Immature natural killer cell (primary cell): Measurements from ENCODE around the gene PRDX1. TPM values are rescaled to one million over a fixed set of nuclear protein-coding genes. Genes with fewer than 3 reads are reported as not detected.
"Not testable (repeated sequence)": the region's sequence is repeated elsewhere in the genome, so short reads cannot be mapped to it uniquely, and the experiment has no call there.

Experiments
- DNase-seq, 3 donors: peaks; one replicate each; pipeline ENCODE4 v3.0.0; 2022; ENCODE audit warnings: mixed read lengths in 1 of 3
- H3K27ac Mint-ChIP-seq, 6 donors: one replicate each; pipeline ENCODE4 v1.8.0; 2020; ENCODE audit warnings: mixed read lengths in 6 of 6, mild to moderate bottlenecking in 5 of 6, inconsistent platforms in 4 of 6, moderate library complexity in 3 of 6
- H3K27me3 Mint-ChIP-seq, 3 donors: one replicate each; pipeline ENCODE4 v1.8.0; 2020 to 2021; ENCODE audit warnings: low read depth in 3 of 3, mild to moderate bottlenecking in 3 of 3, mixed read lengths in 3 of 3, moderate library complexity in 3 of 3, inconsistent platforms in 1 of 3
- H3K36me3 Mint-ChIP-seq, 3 donors: one replicate each; pipeline ENCODE4 v1.8.0; 2020; ENCODE audit warnings: mixed read lengths in 3 of 3, inconsistent platforms in 2 of 3, mild to moderate bottlenecking in 2 of 3
- H3K4me1 Mint-ChIP-seq, 2 donors: one replicate each; pipeline ENCODE4 v1.8.0; 2020; ENCODE audit warnings: inconsistent platforms in 2 of 2, mild to moderate bottlenecking in 2 of 2, mixed read lengths in 2 of 2, moderate library complexity in 1 of 2
- H3K4me3 Mint-ChIP-seq, 5 donors: one replicate each; pipeline ENCODE4 v1.8.0; 2020; ENCODE audit warnings: mild to moderate bottlenecking in 5 of 5, mixed read lengths in 5 of 5, inconsistent platforms in 3 of 5, moderate library complexity in 3 of 5
- H3K9me3 Mint-ChIP-seq, 6 donors: one replicate each; pipeline ENCODE4 v1.8.0; 2020; ENCODE audit warnings: mild to moderate bottlenecking in 6 of 6, mixed read lengths in 6 of 6, inconsistent platforms in 4 of 6, moderate library complexity in 3 of 6
- polyA plus RNA-seq, 3 donors: library from polyadenylated mRNA; unstranded; fragments of 300-500 nt; fragmentation: Illumina TruSeq; gene quantifications; one replicate each; pipeline ENCODE4 v1.2.3, GENCODE V29; 2021

PRDX1 gene
- polyA plus RNA-seq, 3 donors from 2014 or later: 84.0 to 112 (median 112) TPM

DNA sequence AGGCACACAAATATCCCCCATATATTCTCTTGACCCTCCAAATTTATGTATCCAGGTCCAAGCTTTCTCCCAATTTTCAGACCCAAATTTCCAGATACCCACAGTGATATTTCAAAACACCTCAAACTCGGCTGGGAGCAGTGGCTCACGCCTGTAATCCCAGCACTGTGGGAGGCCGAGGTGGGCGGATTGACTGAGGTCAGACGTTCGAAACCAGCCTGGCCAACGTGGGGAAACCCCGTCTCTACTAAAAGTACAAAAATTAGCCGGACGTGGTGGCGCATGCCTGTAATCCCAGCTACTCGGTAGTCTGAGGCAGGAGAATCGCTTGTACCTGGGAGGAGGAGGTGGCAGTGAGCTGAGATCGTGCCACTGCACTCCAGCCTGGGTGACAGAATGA lies 32.3 kb downstream of the PRDX1 start:
- peak overlapping the region in 1 of 6 donors; percentile 63 for H3K27ac Mint-ChIP-seq
- H3K27me3 Mint-ChIP-seq, H3K4me1 Mint-ChIP-seq, DNase-seq, H3K9me3 Mint-ChIP-seq, H3K36me3 Mint-ChIP-seq: not testable (repeated sequence)
- H3K4me3 Mint-ChIP-seq: peak overlapping the region in 1 of 5 donors; percentile 14

DNA sequence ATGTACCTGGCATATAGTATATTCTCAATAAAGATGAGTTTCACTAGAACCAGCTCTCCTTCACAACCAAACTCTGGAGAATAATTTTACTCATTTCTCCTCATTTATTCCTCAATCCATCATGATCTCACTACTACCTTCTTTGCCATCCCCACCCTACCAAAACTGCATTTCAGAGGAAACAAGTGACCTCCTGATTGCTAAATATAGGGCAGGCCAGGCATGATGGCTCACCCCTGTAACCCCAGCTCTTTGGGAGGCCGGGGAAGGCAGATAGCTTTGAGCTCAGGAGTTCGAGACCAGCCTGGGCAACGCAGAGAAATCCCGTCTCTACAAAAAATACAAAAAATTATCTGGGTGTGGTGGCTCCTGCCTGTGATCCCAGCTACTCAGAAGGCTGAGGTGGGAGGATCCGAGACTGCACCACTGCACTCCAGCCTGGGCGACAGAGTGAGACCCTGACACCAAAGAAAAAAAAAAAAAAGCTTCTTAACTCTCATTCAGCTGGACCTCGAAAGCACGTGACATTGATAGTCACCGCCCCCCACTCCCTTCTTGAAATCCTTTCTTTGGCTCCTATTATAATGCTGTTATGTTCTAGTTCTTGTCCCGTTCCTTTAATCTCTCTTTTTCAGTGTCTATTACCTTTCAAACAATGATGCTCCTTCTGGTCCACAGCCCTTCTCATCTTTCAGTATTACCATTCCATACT lies 32.9 kb downstream of the PRDX1 start:
- DNase-seq: no peak
- peak overlapping the region in 1 of 6 donors; percentile 63 for H3K27ac Mint-ChIP-seq
- peak overlapping the region in 2 of 5 donors; percentile 2 to 14 for H3K4me3 Mint-ChIP-seq
- H3K9me3 Mint-ChIP-seq: no peaks in the 10 kb centered on the region
- peaks cover 0 to 1% (median 0%) of the 10 kb centered on the region in 3 donors for H3K27me3 Mint-ChIP-seq
- peaks cover 0 to 3% (median 0%) of the 10 kb centered on the region in 3 donors for H3K36me3 Mint-ChIP-seq
- H3K4me1 Mint-ChIP-seq: peaks cover 5% of the 10 kb centered on the region in 2 donors

DNA sequence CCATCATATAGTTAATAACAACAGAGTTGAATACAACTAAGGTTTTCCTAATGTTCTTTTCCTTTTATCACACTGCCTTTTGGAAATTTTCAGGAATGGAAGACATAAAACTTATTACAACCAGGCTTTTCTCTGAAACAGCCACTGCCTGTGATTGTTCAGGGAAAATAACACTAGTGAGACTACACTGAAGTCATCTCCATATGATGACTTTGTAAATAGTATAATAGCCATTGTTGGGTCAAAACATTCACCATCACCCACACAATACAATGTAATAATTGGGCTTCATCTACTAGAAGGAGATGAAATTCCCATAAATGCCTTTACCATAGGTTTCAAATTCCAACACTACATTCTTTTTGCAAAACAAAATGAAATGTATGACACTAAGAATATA lies 35.7 kb downstream of the PRDX1 start:
- H3K36me3 Mint-ChIP-seq: peaks cover 0 to 3% (median 0%) of the 10 kb centered on the region in 3 donors
- H3K4me1 Mint-ChIP-seq: peaks cover 0 to 3% of the 10 kb centered on the region in 2 donors
- DNase-seq: no peak
- no peak overlapping the region for H3K4me3 Mint-ChIP-seq
- no peaks in the 10 kb centered on the region for H3K9me3 Mint-ChIP-seq
- H3K27me3 Mint-ChIP-seq: no peaks in the 10 kb centered on the region
- no peak overlapping the region for H3K27ac Mint-ChIP-seq

DNA sequence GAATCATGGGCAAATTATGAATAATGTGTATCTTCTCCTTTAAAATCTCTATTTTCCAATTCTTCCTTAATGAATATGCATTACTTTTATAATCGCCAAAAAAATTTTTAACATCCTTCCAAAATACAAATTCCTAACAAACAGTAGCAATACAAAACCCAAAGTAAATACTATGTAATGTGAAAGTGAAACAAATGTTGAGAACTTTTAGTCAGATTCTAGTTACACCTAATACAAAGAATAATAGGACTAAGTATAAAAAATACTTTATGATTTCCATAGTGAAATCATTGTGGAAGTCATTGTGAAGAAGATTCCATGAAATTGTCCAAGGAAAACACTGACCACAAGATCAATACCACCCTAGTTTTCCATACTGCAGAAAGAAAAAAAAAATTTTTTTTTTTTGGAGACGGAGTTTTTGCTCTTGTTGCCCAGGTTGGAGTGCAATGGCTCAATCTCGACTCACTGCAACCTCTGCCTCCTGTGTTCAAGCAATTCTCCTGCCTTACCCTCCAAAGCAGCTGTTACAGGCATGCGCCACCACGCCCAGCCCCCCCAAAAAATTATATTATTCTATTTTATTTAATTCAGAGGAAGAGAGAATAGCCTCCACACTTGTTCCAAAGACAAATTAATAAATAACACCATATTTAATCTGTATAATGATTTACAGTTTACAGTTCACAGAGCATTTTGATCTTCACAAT lies 42.5 kb downstream of the PRDX1 start:
- Mint-ChIP-seq H3K27ac (no peak overlapping the region), H3K4me3 (no peak overlapping the region), H3K27me3 (no peaks in the 10 kb centered on the region), H3K36me3 (no peaks in the 10 kb centered on the region), H3K4me1 (peaks cover 0 to 2% of the 10 kb centered on the region in 2 donors), H3K9me3 (no peaks in the 10 kb centered on the region)
- no peak for DNase-seq

DNA sequence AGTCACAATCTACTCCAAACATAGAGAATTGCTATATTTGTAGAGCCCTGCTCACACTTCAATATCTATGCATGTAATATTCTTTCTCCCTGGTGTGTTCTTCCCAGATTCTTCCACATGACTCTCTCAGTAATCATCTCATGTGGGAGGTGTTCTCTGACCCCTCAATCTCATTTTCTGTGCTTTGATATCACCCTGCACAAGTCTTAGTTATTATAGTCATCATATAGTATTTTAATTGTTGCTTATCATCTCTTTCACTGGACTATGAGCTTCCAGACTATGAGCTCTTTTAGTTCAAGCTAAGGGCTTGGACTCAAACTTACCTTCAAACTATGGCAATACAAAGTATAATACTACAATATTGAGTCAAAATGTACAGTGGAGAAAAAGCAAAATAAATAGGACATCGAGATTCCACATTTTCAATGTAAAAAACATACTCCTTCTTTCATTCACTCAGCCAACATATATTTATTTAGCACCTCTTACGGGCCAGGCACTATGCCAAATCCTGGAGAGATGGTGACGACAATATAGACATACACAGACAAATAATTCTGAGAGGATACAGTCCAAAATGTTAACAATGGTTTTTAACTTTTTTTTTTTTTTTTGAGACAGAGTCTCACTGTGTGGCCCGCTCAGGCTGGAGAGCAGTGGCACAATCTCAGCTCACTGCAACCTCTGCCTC lies 43.4 kb downstream of the PRDX1 start:
- Mint-ChIP-seq H3K27ac (no peak overlapping the region), H3K4me3 (no peak overlapping the region)
- DNase-seq: no peak

DNA sequence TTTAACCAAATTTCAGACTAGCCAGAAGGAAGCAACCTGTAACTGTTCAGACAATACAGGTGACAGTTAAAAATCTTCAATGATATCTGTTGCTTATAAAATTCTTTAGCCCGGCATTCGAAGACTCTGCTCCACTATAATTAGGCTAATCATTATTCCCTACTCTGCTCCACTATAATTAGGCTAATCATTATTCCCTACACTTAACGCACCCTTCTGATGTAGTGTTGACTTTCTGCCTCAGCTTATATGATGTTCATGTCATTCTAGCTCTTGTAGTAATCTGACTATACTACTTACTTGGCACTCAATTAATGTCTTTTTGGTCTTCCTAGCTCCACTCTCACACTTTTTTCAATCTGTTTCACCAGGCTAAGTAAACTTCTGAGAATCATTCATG lies 44.0 kb downstream of the PRDX1 start:
- Mint-ChIP-seq H3K27me3 (no peaks in the 10 kb centered on the region), H3K4me1 (peaks cover 0 to 2% of the 10 kb centered on the region in 2 donors), H3K36me3 (no peaks in the 10 kb centered on the region), H3K4me3 (no peak overlapping the region), H3K9me3 (no peaks in the 10 kb centered on the region), H3K27ac (no peak overlapping the region)
- DNase-seq: no peak

More for the DNA sequence above, 43.4 kb downstream of the PRDX1 start:
- Mint-ChIP-seq H3K27me3 (no peaks in the 10 kb centered on the region), H3K4me1 (peaks cover 0 to 2% of the 10 kb centered on the region in 2 donors), H3K36me3 (no peaks in the 10 kb centered on the region), H3K9me3 (no peaks in the 10 kb centered on the region)

DNA sequence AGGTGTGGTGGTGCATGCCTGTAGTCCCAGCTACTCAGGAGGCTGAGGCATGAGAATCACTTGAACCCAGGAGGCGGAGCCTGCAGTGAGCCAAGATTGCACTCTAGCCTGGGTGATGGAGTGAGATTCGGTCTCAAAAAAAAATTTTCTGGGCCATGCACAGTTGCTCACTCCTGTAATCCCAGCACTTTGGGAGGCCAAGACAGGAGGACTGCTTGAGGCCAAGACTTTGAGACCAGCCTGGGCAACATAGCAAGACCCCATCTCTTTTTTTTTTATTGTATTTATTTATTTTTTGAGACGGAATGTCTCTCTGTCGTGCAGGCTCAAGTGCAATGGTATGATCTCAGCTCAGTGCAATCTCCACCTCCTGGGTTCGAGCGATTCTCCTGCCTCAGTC lies 47.5 kb downstream of the PRDX1 start:
- not testable (repeated sequence) for H3K27me3 Mint-ChIP-seq, DNase-seq, H3K4me3 Mint-ChIP-seq, H3K9me3 Mint-ChIP-seq, H3K36me3 Mint-ChIP-seq, H3K27ac Mint-ChIP-seq, H3K4me1 Mint-ChIP-seq

DNA sequence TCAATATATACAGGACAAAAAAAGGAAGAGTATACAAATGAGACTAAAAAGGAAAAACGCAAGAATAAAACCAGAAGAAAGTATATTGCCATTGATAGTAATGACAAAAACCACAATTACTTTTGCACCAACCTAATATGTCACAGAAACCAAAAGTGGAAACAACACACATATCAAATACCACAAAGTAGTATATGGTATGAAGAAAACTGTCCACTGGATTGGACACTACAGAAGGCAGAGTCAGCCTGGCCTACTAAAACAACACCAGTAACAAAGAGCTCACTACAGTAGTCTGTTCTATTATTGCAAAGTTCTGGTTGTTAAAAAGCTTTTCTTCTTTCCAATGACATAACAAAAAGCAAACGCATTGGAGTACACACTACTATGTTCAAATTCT lies 48.4 kb downstream of the PRDX1 start:
- H3K36me3 Mint-ChIP-seq: no peaks in the 10 kb centered on the region
- no peak overlapping the region for H3K4me3 Mint-ChIP-seq
- no peaks in the 10 kb centered on the region for H3K27me3 Mint-ChIP-seq
- no peaks in the 10 kb centered on the region for H3K4me1 Mint-ChIP-seq
- no peaks in the 10 kb centered on the region for H3K9me3 Mint-ChIP-seq
- no peak overlapping the region for H3K27ac Mint-ChIP-seq
- DNase-seq: no peak

DNA sequence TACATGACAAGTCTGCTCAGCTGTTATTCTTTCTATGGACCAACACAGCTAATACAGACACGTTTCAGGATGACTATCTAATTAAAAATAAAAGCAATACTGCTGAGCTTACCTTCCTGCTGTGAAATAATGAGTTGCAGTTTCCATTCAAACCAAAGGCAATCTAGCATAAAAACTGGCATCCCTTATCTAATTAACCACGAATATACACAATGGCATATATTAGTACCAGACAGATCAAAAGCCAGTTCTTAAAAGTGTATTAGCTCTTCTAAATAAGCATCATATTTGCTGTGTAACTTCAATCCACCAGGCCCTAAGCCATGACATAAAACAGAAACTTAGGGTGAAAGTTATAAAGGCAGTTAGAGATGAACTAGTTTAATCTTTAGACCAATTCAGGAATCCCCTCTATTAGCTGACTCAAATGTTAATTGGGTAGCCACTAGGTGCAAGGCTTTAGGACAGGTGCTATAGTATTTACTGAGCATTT lies 51.3 kb downstream of the PRDX1 start:
- Mint-ChIP-seq H3K4me1 (no peaks in the 10 kb centered on the region), H3K27ac (no peak overlapping the region), H3K4me3 (no peak overlapping the region), H3K9me3 (no peaks in the 10 kb centered on the region), H3K27me3 (peaks cover 0 to 2% (median 0%) of the 10 kb centered on the region in 3 donors), H3K36me3 (no peaks in the 10 kb centered on the region)
- DNase-seq: no peak

DNA sequence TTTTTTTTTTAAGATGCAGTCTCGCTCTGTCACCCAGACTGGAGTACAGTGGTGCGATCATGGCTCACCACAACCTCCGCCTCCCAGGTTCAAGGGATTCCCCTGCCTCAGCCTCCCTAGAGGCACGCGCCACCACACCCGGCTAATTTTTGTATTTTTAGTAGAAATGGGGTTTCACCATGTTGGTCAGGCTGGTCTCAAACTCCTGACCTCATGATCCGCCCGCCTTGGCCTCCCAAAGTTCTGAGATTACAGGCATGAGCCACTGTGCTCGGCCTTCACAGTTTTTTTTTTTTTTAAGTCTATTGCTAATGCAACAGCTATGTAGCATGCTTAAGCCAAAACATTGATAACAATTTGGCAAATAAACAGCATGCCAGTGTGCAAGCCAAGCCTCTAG lies 54.3 kb downstream of the PRDX1 start:
- not testable (repeated sequence) for H3K27me3 Mint-ChIP-seq, H3K9me3 Mint-ChIP-seq, H3K27ac Mint-ChIP-seq, DNase-seq, H3K36me3 Mint-ChIP-seq, H3K4me3 Mint-ChIP-seq, H3K4me1 Mint-ChIP-seq

DNA sequence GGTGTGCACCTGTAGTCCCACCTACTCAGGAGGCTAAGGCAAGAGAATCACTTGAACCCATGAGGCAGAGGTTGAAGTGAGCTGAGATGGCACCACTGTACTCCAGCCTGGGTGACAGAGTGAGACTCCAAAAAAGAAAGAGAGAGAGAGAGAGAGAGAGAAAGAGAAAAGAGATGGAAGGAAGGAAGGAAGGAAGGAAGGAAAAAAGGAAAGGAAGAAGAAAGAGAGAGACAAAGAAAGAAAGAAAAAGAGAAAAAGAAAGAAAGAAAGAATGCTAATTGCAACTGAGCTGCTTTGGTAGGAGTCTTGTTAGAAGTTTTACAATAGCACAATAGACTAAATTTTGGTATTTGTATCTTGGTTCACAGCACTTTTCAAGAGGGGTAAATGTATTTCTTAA lies 56.4 kb downstream of the PRDX1 start:
- H3K4me1 Mint-ChIP-seq: no peaks in the 10 kb centered on the region
- no peak overlapping the region for H3K4me3 Mint-ChIP-seq
- H3K27me3 Mint-ChIP-seq: peaks cover 0 to 2% (median 0%) of the 10 kb centered on the region in 3 donors
- no peak for DNase-seq
- H3K36me3 Mint-ChIP-seq: no peaks in the 10 kb centered on the region
- H3K27ac Mint-ChIP-seq: no peak overlapping the region
- no peaks in the 10 kb centered on the region for H3K9me3 Mint-ChIP-seq
